ENCODE data around the gene MAN2B2.

DNA sequence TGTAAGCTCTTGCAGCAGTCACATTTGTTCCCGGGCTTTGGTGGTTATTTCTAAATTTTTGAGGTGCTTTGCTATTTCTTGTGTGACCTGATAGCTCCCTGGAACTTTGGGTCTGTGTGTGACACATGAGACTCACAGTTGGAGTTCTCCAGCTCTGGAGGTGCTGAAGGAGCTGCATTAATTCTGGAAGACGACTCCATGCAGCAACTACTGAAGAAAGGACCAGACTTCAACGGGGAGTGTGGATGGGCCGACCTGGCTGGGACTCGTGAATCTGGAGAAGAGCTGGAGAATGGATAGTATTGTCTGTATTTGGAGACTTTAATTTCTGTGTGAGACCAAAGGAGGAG is 67.0 kb downstream of the MAN2B2 start:
- TF ChIP-seq, protein P1, sequence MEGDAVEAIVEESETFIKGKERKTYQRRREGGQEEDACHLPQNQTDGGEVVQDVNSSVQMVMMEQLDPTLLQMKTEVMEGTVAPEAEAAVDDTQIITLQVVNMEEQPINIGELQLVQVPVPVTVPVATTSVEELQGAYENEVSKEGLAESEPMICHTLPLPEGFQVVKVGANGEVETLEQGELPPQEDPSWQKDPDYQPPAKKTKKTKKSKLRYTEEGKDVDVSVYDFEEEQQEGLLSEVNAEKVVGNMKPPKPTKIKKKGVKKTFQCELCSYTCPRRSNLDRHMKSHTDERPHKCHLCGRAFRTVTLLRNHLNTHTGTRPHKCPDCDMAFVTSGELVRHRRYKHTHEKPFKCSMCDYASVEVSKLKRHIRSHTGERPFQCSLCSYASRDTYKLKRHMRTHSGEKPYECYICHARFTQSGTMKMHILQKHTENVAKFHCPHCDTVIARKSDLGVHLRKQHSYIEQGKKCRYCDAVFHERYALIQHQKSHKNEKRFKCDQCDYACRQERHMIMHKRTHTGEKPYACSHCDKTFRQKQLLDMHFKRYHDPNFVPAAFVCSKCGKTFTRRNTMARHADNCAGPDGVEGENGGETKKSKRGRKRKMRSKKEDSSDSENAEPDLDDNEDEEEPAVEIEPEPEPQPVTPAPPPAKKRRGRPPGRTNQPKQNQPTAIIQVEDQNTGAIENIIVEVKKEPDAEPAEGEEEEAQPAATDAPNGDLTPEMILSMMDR (IDR thresholded peaks at IDR 0.05; ENCODE audit: insufficient read depth, low read depth, low read length) = no peak
- no peak for TF ChIP-seq EZH2 (IDR thresholded peaks at IDR 0.05; ENCODE audit: insufficient read depth, low read length)

Data from astrocyte (in vitro differentiated cells and primary cell).